Esophagus muscularis mucosa (tissue), 4 donors: Measurements from ENCODE around the gene STAT3.

ENCODE experiments used
- EP300 ChIP-seq: sonication (generic); formaldehyde crosslinking; IDR thresholded peaks from one replicate; pipeline ENCODE4 v1.6.1; 2017; ENCODE audit warnings: antibody characterized with exemption
- POLR2A ChIP-seq: fragments of 450-650 bp; IDR thresholded peaks from one replicate; pipeline ENCODE4 v1.6.1; 2017; ENCODE audit warnings: antibody characterized with exemption, moderate library complexity, mild to moderate bottlenecking, low read depth
- POLR2AphosphoS5 ChIP-seq, 2 donors: sonication (generic); formaldehyde crosslinking; IDR thresholded peaks; one replicate each; pipeline ENCODE4 v1.6.1; 2017; ENCODE audit warnings: antibody characterized with exemption in 2 of 2
- TF ChIP-seq, protein P1 (sequence below), 3 experiments: fragments of 200-600 bp in 2 of 3; fragments of 450-650 bp in 1 of 3; sonication (generic) in 2 of 3; IDR thresholded peaks; one replicate each; pipeline ENCODE4 v1.5.1; 2017 to 2019; ENCODE audit warnings: antibody characterized with exemption in 3 of 3, mild to moderate bottlenecking in 2 of 3, moderate library complexity in 1 of 3

DNA sequence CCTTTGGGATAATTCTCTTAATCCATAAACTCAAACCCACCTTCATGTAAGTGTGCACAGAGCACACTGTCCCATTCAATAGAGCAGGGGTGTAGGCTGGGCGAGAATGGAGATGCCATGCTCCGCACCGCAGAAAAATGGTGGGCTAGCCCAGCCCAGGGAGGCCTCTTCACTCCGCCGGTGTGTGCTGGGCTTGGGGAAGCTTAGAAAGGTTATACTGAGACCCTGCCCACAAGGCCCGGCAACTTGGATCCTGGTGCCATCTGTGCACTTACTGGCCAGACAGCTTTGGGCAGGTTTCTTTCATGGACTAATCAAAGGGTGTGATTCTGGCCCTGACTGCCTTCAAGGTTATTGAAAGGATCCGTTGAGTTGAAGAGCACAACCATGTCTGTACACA, 103.7 kb downstream of the STAT3 start:
- TF ChIP-seq, protein P1, sequence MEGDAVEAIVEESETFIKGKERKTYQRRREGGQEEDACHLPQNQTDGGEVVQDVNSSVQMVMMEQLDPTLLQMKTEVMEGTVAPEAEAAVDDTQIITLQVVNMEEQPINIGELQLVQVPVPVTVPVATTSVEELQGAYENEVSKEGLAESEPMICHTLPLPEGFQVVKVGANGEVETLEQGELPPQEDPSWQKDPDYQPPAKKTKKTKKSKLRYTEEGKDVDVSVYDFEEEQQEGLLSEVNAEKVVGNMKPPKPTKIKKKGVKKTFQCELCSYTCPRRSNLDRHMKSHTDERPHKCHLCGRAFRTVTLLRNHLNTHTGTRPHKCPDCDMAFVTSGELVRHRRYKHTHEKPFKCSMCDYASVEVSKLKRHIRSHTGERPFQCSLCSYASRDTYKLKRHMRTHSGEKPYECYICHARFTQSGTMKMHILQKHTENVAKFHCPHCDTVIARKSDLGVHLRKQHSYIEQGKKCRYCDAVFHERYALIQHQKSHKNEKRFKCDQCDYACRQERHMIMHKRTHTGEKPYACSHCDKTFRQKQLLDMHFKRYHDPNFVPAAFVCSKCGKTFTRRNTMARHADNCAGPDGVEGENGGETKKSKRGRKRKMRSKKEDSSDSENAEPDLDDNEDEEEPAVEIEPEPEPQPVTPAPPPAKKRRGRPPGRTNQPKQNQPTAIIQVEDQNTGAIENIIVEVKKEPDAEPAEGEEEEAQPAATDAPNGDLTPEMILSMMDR (IDR thresholded peaks at IDR 0.05), result no peak
- TF ChIP-seq EP300, result no peak
- no peak for TF ChIP-seq POLR2A
- no peak for TF ChIP-seq POLR2AphosphoS5 (IDR thresholded peaks at IDR 0.05)
